HG03135 (cell line): ENCODE data around the gene HSPA1A.

Experiments
- ATAC-seq: cut with Tn5 transposase; IDR thresholded peaks from one replicate; pipeline ENCODE4 v1.9.1; 2021; ENCODE audit warnings: mild to moderate bottlenecking, moderate library complexity; ENCODE audit not compliant: unreplicated experiment

Gene HSPA1A

GRCh38 chr6:31815025-31815838, at the start of gene HSPA1A, which contains the start of gene HSPA1L:
Gene HSPA1A (plus strand): TSS chr6:31815543. CDS start chr6:31815757, 214 bp downstream.
Gene HSPA1L (minus strand): TSS chr6:31815283. CDS start chr6:31811972, 3,311 bp downstream.
- no peak for ATAC-seq

- no peak for ATAC-seq
Observed at GRCh38 chr6:31765559-31765909, 49.8 kb upstream of the HSPA1A start.

GRCh38 chr6:31765910-31766794, 49.2 kb upstream of the HSPA1A start:
- no peak for ATAC-seq

- ATAC-seq: no peak
Observed at GRCh38 chr6:31767096-31767645, 48.2 kb upstream of the HSPA1A start.

GRCh38 chr6:31768363-31769257, 46.7 kb upstream of the HSPA1A start:
- ATAC-seq: no peak

GRCh38 chr6:31769684-31770371, 45.5 kb upstream of the HSPA1A start:
- ATAC-seq: no peak

GRCh38 chr6:31770860-31771259, 44.5 kb upstream of the HSPA1A start:
- no peak for ATAC-seq

- no peak for ATAC-seq
Observed at GRCh38 chr6:31771992-31772358, 43.4 kb upstream of the HSPA1A start.

- no peak for ATAC-seq
Observed at GRCh38 chr6:31775184-31775583, 40.2 kb upstream of the HSPA1A start.

- ATAC-seq: no peak
Observed at GRCh38 chr6:31775633-31776484, 39.5 kb upstream of the HSPA1A start.

GRCh38 chr6:31776485-31776988, 38.8 kb upstream of the HSPA1A start:
- no peak for ATAC-seq

GRCh38 chr6:31776989-31777666, 38.2 kb upstream of the HSPA1A start, which contains the start of gene VWA7:
Gene VWA7 (minus strand): TSS chr6:31777328. CDS start chr6:31776779, 549 bp downstream.
- ATAC-seq: peak; percentile 60

GRCh38 chr6:31777667-31778050, 37.7 kb upstream of the HSPA1A start:
- no peak for ATAC-seq

GRCh38 chr6:31778193-31778592, 37.1 kb upstream of the HSPA1A start:
- no peak for ATAC-seq

GRCh38 chr6:31778999-31779885, 36.1 kb upstream of the HSPA1A start:
- no peak for ATAC-seq

- ATAC-seq: no peak
Observed at GRCh38 chr6:31779908-31780307, 35.4 kb upstream of the HSPA1A start.
